ENCODE measurements around the gene LIPC. TPM values are rescaled to one million over a fixed set of nuclear protein-coding genes. Genes with fewer than 3 reads are reported as not detected.

Gene LIPC
- total and polyA plus RNA-seq, 9 of the 15 experiments (the other 6 are each of a cell fraction or from before 2014, with no cell fraction given) = 0.07 to 0.41 (median 0.11) TPM; not detected in 2

- TF ChIP-seq ZNF707 (CRISPR knock-in tag; conservative IDR thresholded peaks at IDR 0.05) = no peak
- TF ChIP-seq ELF4 (CRISPR knock-in tag; IDR thresholded peaks at IDR 0.05) = no peak
- no peak for TF ChIP-seq SREBF1 (IDR thresholded peaks at IDR 0.05; ENCODE audit: borderline replicate concordance, low read depth, low read length)
- TF ChIP-seq HMG20A (CRISPR knock-in tag; conservative IDR thresholded peaks at IDR 0.05) = no peak
- no peak for TF ChIP-seq THRB (CRISPR knock-in tag; conservative IDR thresholded peaks at IDR 0.05)
- no peak for TF ChIP-seq CREB1 (IDR thresholded peaks at IDR 0.05)
- no peak for TF ChIP-seq CREB1 (CRISPR knock-in tag; IDR thresholded peaks at IDR 0.05)
- TF ChIP-seq CREB3L1 (IDR thresholded peaks at IDR 0.05; ENCODE audit: borderline replicate concordance, low read depth) = no peak
- TF ChIP-seq HNRNPL (IDR thresholded peaks at IDR 0.05; ENCODE audit: low read depth, low read length) = no peak
- TF ChIP-seq ZNF445 (CRISPR knock-in tag; IDR thresholded peaks at IDR 0.05; ENCODE audit: low read depth) = no peak
- no peak for TF ChIP-seq E2F6 (IDR thresholded peaks at IDR 0.05; ENCODE audit: borderline replicate concordance in 1 of 2, extremely low read depth in 1 of 2, insufficient read depth in 1 of 2, insufficient read length in 1 of 2, low read depth in 1 of 2, low read length in 1 of 2, poor library complexity in 1 of 2, severe bottlenecking in 1 of 2)
- TF ChIP-seq ZNF212 (CRISPR knock-in tag; IDR thresholded peaks at IDR 0.05) = no peak
Measured at GRCh38 chr15:58390118-58390517, 41.7 kb upstream of the LIPC start (continued).
